Keratinocyte (primary cell): ENCODE measurements around the gene FBLN1. TPM values are rescaled to one million over a fixed set of nuclear protein-coding genes. Genes with fewer than 3 reads are reported as not detected.

Source experiments
- DNase-seq: peaks from one replicate; pipeline ENCODE4 v3.0.0-alpha.2; 2011; ENCODE audit warnings: low read depth, missing footprints, low spot score
- FAIRE-seq: peaks from 2 replicates; lab custom pipeline; 2011; peaks lifted over from hg19 to GRCh38; lab: Jason Lieb, UNC
- H2AFZ ChIP-seq: 2 replicates; pipeline ENCODE4 v1.6.0; 2012; ENCODE audit warnings: low read length, control low read depth, inconsistent platforms; ENCODE audit not compliant: control insufficient read depth
- H3K27ac ChIP-seq: 2 replicates; pipeline ENCODE4 v1.5.1; 2011; ENCODE audit warnings: low read length; ENCODE audit not compliant: control insufficient read depth, insufficient read depth
- H3K27me3 ChIP-seq: 3 replicates; pipeline ENCODE4 v1.6.0; 2011; ENCODE audit warnings: low read length; ENCODE audit not compliant: control insufficient read depth, insufficient read depth; ENCODE audit errors: extremely low read depth
- H3K36me3 ChIP-seq, 2 experiments: 2 replicates in 1 of 2; 3 replicates in 1 of 2; pipeline ENCODE4 v1.5.1; 2011; ENCODE audit warnings: low read length in 2 of 2, mild to moderate bottlenecking in 1 of 2; ENCODE audit not compliant: control insufficient read depth in 2 of 2, insufficient read depth in 2 of 2; ENCODE audit errors: extremely low read depth in 1 of 2
- H3K4me1 ChIP-seq: 3 replicates; pipeline ENCODE4 v1.5.1; 2011; ENCODE audit warnings: low read length; ENCODE audit not compliant: control insufficient read depth, insufficient read depth; ENCODE audit errors: extremely low read depth
- H3K4me2 ChIP-seq: 3 replicates; pipeline ENCODE4 v1.6.0; 2011; ENCODE audit warnings: low read depth, low read length; ENCODE audit not compliant: control insufficient read depth, insufficient read depth; ENCODE audit errors: extremely low read depth
- H3K4me3 ChIP-seq, 3 experiments: fragments of 200-600 bp in 1 of 3; sonication (generic) in 1 of 3; 2 replicates in 2 of 3; 3 replicates in 1 of 3; pipeline ENCODE4 v1.5.1; 2011 to 2016; ENCODE audit warnings: low read length in 3 of 3, mild to moderate bottlenecking in 3 of 3, control low read depth in 2 of 3, inconsistent platforms in 1 of 3, low read depth in 1 of 3, mixed read lengths in 1 of 3, mixed run types in 1 of 3, moderate library complexity in 1 of 3; ENCODE audit not compliant: control insufficient read depth in 2 of 3, insufficient read depth in 2 of 3; ENCODE audit errors: extremely low read depth in 1 of 3
- H3K79me2 ChIP-seq: 2 replicates; pipeline ENCODE4 v1.6.0; 2012; ENCODE audit warnings: low read length; ENCODE audit not compliant: control insufficient read depth, insufficient read depth
- H3K9ac ChIP-seq: 3 replicates; pipeline ENCODE4 v1.6.0; 2011; ENCODE audit warnings: low read length; ENCODE audit not compliant: control insufficient read depth, insufficient read depth; ENCODE audit errors: extremely low read depth
- H3K9me1 ChIP-seq: 3 replicates; pipeline ENCODE4 v1.6.0; 2011; ENCODE audit warnings: low read length; ENCODE audit not compliant: control insufficient read depth, insufficient read depth; ENCODE audit errors: extremely low read depth
- H3K9me3 ChIP-seq: 2 replicates; pipeline ENCODE4 v1.5.1; 2012; ENCODE audit warnings: low read depth, low read length; ENCODE audit not compliant: control insufficient read depth
- H4K20me1 ChIP-seq: 3 replicates; pipeline ENCODE4 v1.6.0; 2011; ENCODE audit warnings: low read length; ENCODE audit not compliant: control insufficient read depth, insufficient read depth; ENCODE audit errors: extremely low read depth
- EZH2 ChIP-seq: IDR thresholded peaks from one replicate; pipeline ENCODE4 v1.6.1; 2012; ENCODE audit warnings: inconsistent platforms, mild to moderate bottlenecking, low read length, moderate library complexity
- dilution Hi-C: fragments of 300-500 bp; cut with MboI; formaldehyde crosslinking; loops from one replicate; pipeline ENCODE4 v1.7.0; 2020; ENCODE audit warnings: low sequenced_read_pairs; ENCODE audit not compliant: extremely low pct_ligation_motif_present
- polyA plus RNA-seq, 5 experiments: library from polyadenylated mRNA; depleted of rRNA in 3 of 5; stranded (reverse) in 3 of 5; stranded (forward) in 1 of 5; unstranded in 1 of 5; fragments of >200 nt; gene quantifications; 1 replicate in 1 of 5; 2 replicates in 3 of 5; 3 replicates in 1 of 5; pipeline versions ENCODE4 v1.2.1 to v1.2.3, GENCODE V29; 2011 to 2012; ENCODE audit warnings: missing spikeins in 2 of 5, low read depth in 1 of 5, low replicate concordance in 1 of 5
- TF ChIP-seq, protein P1 (sequence below), 3 experiments: IDR thresholded peaks in 1 of 3; conservative IDR thresholded peaks in 1 of 3; optimal IDR thresholded peaks in 1 of 3; 2 replicates in 2 of 3; 3 replicates in 1 of 3; pipeline versions ENCODE3 to v1.5.1; 2011; ENCODE audit warnings: low read length in 3 of 3, mild to moderate bottlenecking in 3 of 3, moderate library complexity in 2 of 3, control low read depth in 1 of 3, inconsistent platforms in 1 of 3; ENCODE audit not compliant: insufficient read depth in 2 of 3; ENCODE audit errors: extremely low read depth in 1 of 3

Gene FBLN1
- polyA plus RNA-seq, 1 donor (not counting 4 experiments of a cell fraction or from before 2014, with no cell fraction given): 13.7 TPM

DNA sequence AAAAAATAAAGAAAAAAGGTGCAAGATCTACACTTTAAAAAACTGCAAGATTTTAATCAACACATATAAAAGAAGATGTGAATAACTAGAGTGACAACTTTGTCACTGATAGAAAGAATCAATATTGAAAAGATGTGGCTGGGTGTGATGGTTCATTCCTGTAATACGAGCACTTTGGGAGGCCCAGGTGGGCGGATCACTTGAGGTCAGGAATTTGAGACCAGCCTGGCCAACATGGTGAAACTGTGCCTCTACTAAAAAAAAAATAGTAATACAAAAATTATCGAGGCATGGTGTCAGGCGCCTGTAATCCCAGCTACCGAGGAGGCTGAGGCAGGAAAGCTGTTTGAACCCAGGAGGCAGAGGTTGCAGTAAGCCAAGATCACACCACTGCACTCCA, 21.0 kb upstream of the FBLN1 start:
- Histone ChIP-seq H3K9me3 (no peaks in the 10 kb centered on the region), H3K27me3 (no peaks in the 10 kb centered on the region), H3K4me3 (no peak overlapping the region), H3K4me2 (no peak overlapping the region), H4K20me1 (no peaks in the 10 kb centered on the region), H2AFZ (no peak overlapping the region), H3K9ac (no peak overlapping the region), H3K79me2 (no peaks in the 10 kb centered on the region), H3K36me3 (no peaks in the 10 kb centered on the region), H3K9me1 (no peaks in the 10 kb centered on the region), H3K4me1 (no peaks in the 10 kb centered on the region), H3K27ac (no peak overlapping the region)
- TF ChIP-seq, protein P1, sequence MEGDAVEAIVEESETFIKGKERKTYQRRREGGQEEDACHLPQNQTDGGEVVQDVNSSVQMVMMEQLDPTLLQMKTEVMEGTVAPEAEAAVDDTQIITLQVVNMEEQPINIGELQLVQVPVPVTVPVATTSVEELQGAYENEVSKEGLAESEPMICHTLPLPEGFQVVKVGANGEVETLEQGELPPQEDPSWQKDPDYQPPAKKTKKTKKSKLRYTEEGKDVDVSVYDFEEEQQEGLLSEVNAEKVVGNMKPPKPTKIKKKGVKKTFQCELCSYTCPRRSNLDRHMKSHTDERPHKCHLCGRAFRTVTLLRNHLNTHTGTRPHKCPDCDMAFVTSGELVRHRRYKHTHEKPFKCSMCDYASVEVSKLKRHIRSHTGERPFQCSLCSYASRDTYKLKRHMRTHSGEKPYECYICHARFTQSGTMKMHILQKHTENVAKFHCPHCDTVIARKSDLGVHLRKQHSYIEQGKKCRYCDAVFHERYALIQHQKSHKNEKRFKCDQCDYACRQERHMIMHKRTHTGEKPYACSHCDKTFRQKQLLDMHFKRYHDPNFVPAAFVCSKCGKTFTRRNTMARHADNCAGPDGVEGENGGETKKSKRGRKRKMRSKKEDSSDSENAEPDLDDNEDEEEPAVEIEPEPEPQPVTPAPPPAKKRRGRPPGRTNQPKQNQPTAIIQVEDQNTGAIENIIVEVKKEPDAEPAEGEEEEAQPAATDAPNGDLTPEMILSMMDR (optimal IDR thresholded peaks at IDR 0.05 in 1 of 3, IDR thresholded peaks at IDR 0.05 in 1 of 3, conservative IDR thresholded peaks at IDR 0.05 in 1 of 3; ENCODE audit: extremely low read depth in 1 of 3, insufficient read depth in 2 of 3, low read length in 3 of 3): no peak
- TF ChIP-seq EZH2: no peak
- dilution Hi-C loops: no loop called here
- DNase-seq (no peak), FAIRE-seq (no peak)

DNA sequence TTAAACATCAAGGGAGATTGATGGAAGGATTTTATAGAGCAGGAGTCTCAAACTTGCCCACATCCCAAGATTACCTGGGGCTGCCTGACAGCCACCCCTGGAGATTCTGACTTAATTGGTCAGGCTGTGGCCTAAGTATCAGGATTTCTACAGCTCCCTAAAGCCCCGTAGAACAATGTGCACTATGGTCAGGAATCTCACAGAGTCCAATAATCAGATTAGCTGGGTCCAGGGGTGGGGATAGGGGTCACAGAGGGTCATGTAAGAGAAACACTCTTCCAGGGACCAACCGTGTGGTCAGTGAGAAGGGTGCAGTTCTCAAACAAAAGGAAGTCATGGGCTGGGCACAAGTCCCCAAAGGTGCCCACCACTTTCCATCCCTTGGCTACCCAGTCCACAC, 20.5 kb upstream of the FBLN1 start:
- no peak for TF ChIP-seq EZH2
- TF ChIP-seq, protein P1 (optimal IDR thresholded peaks at IDR 0.05 in 1 of 3, IDR thresholded peaks at IDR 0.05 in 1 of 3, conservative IDR thresholded peaks at IDR 0.05 in 1 of 3; ENCODE audit: extremely low read depth in 1 of 3, insufficient read depth in 2 of 3, low read length in 3 of 3): no peak
- no peaks in the 10 kb centered on the region for H3K4me1 ChIP-seq
- no peak overlapping the region for H3K27ac ChIP-seq
- no peak for FAIRE-seq
- no peak overlapping the region for H3K4me3 ChIP-seq
- no peaks in the 10 kb centered on the region for H3K36me3 ChIP-seq
- dilution Hi-C loops: no loop called here
- H4K20me1 ChIP-seq: no peaks in the 10 kb centered on the region
- no peaks in the 10 kb centered on the region for H3K9me1 ChIP-seq
- no peak overlapping the region for H3K4me2 ChIP-seq
- H3K27me3 ChIP-seq: no peaks in the 10 kb centered on the region
- H3K9me3 ChIP-seq: no peaks in the 10 kb centered on the region
- no peak overlapping the region for H3K9ac ChIP-seq
- H3K79me2 ChIP-seq: no peaks in the 10 kb centered on the region
- H2AFZ ChIP-seq: no peak overlapping the region
- no peak for DNase-seq
